Measurements from ENCODE around the gene TNFRSF14.
A peak's percentile ranks its signal among the peaks of the same experiment; 100 is the strongest.

TNFRSF14 gene

DNA sequence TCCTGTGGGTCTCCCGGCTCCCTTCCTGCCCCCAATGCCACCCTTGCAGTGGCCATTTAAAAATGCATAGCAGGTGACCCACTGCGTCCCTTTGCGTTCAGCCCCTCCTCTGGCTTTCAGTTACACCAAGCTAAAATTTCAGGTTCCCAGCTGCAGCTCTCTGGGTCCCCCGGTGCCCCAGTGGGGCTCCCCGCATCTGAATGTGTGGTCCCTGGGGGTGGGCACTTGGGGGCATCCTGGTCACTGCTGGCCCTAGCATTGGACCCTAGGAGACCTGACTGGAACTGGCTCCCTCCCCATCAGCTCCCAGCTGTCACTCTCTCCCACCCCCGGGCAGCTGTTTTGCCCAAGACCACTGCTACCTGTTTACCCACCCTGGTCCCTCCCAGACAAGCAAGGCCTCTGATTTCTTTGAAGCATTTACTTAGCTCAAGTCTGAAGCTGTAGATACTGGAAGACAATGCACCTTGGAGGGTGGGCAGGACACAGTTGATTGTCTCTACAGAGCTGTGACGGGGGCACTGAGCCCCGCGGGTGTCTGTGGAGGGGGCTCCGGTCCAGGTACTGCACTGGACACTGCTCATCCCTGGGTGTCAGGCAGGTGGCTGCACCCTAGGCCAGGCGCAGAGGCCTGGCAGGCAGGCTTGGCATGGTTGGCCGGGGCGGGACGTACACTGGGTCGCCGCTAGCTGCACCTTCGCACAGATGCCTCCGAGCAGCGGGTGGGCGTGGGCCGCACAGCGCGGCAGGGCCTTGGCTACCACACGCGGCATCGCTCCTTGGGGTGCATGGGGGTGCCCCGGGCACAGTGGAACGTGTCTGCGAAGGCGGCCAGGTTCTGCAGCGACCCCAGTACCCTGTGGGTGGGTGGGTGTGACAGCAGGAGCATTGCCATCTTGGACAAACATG, 34.3 kb downstream of the TNFRSF14 start:
- peak; percentile 13 for DNase-seq

DNA sequence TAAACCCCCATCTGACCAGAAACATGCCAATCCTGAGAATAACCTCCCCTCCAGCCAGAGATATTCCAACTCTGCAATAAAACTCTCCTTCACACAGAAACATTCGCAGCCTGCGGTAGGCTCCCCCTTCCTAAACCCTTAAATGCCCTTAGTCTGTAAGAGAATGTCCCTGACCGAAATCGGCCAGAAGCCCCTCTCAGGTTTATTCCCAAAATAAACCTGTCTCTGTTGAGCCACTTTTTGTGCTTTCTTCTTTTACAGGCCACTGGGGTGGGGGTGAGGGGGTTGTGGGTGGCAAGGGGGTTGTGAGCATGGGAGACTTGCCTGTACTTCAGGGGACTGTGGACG, 35.0 kb downstream of the TNFRSF14 start:
- no peak for DNase-seq

DNA sequence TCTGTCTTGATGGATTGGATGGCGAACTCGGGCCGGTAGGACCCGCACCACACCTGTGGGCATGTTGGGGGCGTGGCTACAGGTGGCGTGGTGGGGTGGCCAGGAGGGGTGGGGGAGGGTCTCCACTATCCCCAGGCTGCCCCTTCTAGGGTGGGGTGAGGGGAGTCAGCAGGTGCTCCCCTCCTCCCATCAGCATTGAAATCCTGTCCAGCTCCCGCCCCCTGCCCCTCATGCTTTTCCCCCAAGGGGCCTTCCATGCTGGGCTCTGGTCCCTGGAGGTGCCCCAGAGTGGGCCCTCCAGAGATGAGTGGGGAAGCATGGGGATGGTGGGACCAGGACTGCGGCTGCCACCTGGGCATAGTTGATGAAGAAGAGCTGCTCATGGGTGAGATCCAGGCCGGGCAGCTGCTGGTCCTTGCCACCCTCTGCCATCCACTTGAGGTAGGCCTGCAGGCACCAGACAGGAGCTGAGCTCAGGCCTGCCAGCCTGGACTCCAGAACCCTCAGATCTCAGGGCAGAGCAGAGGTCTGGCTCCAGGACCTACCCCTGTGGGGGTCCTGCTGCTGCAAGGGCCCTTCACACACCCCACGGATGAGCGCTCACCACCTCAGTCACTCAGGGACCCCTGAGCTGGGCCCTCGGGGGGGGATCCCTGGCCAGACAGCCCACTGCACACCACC, 35.5 kb downstream of the TNFRSF14 start:
- DNase-seq, result peak; percentile 11

DNA sequence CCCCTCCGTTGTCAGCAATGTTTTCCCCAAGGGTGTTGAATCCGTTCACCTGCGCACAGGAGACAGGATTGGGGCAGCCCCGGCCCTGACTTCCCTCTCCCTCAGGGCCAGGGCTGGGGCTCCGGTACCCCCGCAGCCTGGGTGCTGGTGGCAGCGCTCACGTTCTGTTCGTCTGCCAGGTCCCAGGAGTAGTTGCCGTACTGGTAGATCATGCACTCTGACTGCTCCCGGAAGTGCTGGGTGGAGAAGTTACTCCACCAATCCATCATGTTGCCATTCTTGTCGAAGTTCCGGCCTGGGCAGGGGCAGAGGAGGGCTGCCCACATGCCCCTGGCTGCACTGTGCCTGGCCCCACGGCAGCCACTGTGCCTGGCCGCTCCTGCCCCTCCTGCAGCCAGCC, 36.5 kb downstream of the TNFRSF14 start:
- DNase-seq, result peak; percentile 8

DNA sequence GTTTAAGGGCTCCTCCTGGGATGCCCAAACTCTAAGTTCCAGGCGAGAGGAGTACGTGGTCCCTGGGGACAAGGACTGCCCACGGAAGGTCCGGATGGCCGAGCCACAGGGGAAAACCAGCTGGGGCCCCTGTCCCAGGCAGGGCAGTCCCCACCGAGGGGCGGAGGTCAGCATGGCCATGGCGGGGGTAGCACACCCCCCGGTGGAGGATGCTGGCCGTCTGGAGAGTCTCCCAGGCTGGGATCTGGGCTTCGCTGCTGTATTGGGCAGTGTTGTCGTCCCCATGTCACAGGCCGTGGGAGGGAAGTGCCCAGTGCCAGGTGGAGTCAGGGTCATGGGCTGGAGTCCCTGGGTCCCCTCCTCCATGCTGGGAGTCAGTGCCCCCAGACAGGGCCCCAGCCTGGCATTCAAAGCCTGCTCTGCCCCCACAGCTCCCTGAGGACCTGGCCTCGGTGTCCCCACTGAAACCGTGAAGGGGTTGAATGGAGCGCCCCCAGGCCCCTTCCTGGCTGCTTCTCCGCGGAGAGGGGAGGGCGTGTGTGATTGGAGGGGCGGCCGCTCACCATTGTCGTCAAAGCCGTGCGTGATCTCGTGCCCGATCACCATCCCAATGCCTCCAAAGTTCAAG, 37.2 kb downstream of the TNFRSF14 start:
- DNase-seq, result no peak

DNA sequence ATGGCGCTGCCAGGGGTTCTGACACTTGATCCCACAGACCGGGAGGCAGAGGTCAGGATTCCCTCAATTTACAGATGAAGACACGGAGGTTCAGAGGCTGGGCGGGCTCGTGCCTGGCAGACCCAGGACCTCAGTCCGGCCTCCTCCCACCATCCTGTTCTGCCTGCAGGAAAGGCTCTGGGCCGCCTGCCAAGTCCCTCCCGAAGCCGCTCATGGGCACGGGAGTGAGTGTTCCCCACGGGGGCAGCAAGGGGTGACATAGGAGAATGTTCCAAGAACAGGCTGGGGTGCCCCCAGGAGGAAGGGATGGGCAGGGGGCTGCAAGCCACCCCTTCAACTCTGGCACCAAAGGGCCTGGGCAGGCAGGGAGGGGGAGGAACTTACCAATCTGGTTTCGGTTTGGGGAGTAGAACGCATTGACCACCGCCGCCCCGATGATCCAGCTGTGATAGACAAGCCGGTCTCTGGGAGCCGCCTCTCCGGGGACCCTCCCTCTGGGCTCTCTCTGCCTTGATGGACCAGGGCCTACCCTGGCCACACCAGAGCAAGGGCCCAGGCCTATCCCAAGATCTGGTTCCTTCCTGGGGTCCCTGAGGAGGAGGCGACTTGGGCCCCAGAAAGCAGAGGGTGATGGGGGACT, 38.0 kb downstream of the TNFRSF14 start:
- DNase-seq, result no peak

DNA sequence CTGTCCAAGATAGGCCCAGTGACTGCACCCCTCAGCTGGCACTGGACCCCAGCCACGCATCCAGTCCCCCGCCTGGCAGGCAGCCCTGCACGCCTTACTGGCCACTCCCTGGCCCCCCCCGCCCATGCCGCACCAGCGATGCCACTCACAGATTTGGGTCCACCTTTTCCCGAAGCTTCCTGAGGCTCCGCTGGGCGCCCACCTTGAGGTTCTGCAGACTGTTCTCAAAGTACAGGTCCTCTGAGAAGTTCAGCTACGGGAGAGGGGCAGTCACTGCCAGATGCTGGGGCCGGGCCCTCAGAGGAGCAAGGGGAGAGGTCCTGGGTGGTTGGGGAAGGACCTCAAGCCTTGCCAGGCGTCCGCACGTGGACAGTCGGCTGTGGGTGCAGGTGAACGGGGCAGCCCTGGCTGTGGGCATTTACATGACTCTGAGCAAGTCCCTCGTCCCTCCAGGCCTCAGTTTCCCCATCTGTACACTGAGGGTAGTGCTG, 38.5 kb downstream of the TNFRSF14 start:
- no peak for DNase-seq

DNA sequence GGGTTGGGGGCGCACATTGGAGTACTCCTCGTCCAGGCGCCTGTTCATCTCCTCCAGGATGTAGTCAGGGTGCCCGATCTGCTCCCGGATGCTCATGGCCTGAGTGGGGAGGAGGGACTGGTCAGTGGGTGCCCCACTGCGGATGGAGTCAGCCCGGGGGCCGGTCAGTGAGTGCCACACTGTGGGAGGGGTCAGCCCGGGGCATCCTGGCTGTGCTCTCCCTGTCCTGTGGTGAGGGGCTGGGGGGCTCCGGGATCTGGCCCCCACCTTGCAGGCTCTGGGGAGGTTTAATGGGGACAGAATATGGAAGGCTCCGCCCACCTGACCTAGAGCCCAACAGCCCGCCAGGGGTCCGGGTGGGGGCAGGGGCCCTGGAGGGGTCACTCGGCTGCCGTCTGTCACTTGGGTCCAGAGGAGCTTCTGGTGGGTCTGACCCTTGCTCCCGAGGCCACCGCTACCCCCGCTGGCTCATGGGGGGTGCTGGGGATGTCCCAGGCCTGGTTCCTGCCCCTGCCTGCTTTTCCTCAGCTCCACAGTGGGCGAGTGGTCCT, 39.2 kb downstream of the TNFRSF14 start:
- DNase-seq, result no peak

DNA sequence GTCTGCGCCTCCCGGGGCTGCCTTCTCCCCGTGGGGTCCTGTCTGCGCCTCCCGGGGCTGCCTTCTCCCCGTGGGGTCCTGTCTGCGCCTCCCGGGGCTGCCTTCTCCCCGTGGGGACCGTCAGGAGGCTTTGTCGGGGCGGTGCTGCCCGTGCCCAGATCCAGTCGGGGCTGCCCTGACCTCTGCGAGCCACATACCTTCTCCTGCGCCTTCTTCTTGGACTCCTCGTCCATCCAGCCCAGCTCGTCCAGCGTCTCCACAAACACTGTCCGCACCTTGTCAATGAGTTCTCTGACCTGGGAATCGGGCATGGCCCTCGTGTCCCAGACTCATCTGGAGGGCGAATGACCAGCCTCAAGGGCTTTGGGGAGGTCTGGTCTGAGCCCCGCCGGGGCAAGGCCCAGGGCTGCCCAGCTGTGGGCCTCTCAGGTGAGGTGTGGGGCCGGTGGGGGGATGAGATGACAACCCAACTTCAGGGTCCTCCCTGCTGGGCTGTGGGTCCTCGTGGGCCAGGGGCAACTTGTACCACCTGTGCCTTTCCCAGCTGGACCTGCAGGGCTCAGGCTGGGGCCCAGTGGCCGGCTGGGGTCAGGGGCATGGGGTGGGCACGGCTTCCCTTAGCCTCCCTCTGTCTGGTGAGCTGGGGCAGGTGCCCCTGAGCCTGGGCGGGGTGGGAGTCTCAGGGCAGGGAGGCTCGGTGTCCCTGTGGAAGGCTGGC, 39.8 kb downstream of the TNFRSF14 start:
- no peak for DNase-seq

DNA sequence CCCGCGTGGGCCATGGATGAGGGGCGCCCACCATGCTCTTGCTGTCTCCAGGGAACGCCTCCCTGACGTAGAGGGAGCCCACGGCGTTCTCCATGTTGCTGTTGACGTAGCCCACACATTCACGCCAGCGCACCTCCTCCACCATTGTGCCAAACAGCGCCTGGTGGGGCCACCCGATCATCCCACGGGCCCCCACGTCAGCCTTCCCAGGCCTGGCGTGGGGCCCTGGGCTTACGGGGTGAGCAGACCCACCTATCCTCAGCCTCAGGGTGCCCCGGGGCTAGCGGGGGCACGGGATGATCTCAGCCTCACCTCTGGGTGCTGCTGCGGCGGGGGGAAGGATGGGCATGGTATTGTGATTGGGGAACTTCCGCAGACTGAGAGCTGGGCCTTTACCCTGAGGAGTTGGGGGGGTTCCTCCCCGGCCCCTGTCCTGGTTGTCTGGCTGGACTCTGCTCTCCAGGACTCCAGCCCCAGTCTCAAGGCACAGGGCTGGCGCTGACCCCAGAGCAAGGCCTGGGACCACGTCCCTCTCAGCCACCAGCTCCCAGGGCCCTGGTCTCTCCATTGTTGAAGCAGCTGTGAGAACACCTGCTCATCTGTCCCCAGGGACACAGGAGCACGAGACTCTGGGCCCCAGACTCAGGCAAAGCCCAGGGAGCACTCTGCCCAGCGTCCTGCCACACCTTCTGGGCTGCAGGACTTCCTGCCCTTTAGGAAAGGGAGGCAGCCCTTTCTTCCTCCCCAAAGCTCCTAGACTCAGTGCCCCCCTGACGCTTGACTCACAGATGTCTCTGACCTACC, 40.6 kb downstream of the TNFRSF14 start:
- no peak for DNase-seq

DNA sequence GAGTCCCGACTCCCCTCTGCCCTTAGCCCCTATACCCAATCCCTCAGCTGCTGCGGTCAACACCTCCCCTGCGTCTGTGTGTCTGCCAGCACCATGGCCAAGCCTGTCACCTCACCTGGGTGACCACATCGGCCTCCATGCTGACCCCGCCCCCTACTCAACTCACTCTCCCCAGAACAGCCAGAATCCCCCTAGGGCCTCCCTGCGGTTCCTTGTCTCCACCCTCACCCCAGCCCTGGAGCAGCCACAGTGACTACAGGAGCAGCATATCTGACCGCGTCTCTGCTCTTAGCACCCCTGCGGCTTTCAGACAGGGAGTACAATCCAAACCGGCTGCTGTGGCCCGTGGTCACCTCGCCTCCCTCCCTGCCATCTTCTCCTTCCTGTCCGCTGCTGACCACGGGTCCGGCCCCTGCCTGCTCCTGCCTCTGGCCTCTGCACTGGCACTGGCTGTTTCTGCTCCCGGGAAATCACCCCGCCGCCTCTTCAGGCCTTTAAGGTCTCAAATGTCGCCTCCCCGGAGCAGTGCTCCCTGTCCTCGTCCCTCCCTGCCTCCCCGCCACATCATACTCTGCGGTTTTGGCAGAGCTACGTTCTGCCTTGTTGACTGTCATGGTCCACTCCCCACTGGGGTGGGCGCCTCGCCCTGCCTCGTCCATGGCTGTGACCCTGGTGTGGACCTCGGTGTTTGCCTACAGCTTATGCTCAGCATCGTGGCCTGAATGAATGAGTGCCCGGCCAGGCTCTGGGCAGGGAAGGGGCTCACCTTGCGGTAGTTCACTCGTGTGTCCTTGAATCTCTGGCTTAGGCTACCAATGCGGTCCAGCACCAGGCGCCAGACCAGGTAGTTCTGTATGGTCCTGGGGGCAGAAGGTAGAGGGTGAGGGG, 41.5 kb downstream of the TNFRSF14 start:
- no peak for DNase-seq

DNA sequence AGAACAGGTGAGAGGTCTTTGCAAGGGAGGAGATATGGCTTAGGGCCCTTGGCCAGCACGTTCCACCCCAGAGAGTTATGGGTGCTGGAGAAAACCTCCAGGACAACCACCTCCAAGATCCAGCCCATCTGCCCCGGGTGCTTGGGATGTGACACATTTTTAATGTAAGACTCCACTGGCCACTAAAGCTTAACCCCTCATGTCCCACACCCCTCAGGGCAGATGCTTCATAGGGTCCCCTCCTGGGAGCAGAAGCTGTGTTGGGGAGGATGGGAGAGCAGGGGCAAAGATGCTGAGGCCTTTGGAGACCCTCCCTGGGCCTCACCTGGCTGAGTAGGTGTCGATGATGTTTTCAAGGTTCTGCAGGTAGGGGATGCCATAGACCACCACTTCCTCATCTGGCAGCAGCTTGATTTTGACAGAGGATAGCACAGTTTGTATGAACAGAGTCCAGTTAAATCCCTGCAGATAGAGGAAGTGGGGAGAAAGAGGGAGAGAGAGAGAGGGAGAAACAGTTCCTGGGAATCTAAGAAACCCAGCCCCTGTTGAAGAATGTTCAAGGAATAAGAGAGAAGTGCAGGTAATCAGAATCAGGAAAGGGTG, 42.3 kb downstream of the TNFRSF14 start:
- no peak for DNase-seq

DNA sequence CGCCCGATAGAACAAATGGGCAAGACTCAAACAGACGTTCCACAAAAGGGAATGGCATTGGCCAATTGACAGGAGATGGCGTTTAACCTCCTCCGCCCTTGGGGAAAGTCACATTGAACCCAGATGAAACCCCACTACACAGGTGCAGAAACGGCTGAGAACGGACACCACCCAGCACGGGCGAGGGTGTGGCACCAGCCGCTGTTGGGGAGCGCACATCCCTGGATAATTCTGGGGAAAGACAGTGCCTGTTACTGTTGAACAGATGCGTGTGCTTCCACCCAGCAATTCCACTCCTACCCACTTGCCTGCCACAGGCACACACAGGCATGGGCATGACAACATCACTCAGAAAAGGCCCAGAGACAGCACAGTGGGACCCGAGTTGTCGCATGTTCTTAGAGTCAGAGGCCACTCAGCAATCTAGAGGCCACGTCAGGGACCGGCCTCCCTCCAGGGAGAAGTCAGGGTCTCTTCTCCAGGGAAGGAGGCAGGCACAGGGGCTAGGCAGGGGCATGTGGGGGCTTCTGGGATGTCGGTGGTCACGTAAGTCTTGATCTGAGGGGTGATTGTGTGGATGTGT, 45.6 kb downstream of the TNFRSF14 start:
- no peak for DNase-seq

DNA sequence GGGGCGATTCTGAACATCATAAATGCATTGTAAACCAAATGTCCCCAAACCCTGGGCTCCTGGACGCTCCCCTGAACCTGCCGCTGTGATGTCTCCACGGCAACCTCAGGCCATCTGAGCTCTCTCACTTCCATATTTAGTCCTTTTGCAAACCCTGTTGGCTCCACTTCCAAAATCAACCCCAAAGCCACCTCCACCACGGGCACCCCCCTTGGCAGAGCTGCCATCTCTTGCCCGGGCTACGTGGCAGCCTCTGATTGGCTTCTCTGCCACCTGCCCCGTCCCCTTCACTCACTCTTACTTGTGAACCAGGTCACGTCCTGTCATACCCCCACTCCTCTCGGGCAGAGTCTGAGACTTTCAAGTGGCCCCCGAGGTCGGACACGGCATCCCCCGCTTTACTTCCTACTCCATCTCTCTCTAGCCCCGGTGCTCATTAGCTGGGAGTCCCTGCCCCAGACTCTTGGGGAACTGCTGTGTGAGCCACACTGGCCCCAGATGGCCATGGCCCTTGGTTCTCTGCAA, 46.2 kb downstream of the TNFRSF14 start:
- DNase-seq, result no peak

DNA sequence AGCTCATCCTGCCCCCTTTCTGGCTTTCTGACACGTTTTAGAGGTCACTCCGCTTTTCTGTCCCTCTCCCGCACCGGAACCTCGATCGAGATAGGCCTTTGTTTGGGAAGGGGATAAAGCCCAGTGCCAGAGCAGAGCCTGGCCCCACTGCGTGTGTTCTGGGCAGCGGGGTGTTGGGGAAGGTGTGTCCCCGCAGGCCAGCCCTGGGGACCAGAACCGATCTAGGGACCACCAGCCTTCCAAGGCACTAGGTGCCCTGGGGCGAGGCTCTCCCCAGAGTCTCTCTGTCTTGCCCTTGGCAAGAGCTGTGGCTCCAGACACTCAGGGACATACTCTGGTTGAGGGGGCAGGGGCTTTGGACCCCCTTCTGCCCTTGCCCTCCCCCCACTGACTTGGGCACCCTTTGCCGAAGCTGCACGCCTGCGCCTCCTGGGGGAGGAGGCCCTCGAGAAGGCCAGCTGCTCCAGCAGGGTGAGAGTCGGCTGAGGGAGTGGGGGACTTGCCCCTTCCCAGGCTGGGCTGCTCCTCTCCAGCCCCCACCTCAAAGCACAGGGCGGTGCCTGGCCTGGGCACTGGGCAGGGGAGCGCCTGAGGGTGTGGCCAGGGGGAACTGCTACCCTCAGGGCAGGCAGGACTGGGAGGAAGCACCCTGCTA, 46.8 kb downstream of the TNFRSF14 start:
- DNase-seq, result no peak

DNA sequence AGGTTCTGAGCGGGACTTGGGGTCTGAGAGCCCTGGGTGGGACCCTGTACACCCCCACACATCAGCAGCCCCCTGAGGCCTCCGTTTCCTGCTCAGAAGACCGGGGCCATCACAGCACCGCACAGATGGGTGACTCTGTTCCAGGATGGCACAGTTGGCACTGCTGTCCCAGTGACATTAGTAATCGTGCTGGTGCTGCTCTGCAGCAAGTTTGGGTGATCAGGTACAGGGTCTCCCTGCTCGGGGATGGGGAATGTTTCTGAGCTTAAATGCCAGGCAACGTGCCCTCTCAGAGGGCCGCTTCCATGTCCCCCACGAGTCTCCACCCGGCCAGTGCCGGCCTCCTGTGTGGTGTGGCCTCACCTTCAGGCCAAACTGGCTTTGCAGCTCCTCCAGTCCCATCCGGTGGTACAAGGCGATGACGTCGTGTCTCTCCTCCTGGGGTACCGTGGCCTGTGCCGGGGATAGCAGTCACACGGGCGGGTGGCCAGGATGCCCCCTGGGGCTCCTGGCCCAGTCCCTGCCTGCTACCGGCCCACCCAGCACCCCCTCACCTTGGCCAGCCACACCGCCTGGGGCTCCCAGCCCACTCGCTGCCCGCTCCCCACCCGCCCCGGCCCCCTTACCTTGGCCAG, 47.5 kb downstream of the TNFRSF14 start:
- no peak for DNase-seq

DNA sequence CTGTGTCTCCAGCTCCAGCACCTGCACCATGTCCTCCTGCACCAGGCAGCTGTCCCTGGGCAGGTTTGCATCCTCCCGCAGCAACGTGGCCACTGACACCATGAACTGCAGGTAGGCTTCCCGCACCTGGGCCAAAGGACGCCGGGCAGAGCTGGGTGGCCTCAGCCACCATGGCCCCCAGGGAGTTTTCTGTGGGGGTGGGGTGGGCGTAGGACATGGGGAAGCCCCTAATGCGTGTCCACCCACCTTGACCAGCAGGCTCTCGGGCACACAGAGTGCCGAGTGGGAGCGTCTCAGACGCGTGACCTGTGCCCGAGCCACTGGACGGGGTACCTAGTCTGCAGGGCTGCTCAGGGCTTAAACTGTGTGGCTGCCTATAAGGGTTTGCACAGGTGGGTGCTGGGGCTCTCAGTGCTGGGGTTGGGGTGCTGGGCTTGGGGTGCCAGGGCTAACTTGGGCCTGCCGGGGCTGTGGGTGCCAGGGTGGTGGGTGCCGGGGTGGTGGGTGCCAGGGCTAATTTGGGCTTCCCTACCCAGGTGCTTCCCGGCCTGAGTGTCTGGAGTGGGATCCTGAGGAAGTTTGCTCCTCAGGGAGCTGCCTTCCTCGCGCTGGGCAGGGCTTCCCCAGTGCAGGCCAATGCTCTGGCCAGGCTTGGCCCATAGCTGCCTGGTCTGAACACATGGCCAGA, 48.1 kb downstream of the TNFRSF14 start:
- no peak for DNase-seq

All from femur (tissue), 1 donor.